ENCODE measurements around the gene VPS29. TPM values are rescaled to one million over a fixed set of nuclear protein-coding genes. Genes with fewer than 3 reads are reported as not detected.

Gene VPS29
- total and polyA plus RNA-seq, 9 of the 15 experiments (the other 6 are each of a cell fraction or from before 2014, with no cell fraction given): 85.8 to 638 (median 272) TPM

DNA sequence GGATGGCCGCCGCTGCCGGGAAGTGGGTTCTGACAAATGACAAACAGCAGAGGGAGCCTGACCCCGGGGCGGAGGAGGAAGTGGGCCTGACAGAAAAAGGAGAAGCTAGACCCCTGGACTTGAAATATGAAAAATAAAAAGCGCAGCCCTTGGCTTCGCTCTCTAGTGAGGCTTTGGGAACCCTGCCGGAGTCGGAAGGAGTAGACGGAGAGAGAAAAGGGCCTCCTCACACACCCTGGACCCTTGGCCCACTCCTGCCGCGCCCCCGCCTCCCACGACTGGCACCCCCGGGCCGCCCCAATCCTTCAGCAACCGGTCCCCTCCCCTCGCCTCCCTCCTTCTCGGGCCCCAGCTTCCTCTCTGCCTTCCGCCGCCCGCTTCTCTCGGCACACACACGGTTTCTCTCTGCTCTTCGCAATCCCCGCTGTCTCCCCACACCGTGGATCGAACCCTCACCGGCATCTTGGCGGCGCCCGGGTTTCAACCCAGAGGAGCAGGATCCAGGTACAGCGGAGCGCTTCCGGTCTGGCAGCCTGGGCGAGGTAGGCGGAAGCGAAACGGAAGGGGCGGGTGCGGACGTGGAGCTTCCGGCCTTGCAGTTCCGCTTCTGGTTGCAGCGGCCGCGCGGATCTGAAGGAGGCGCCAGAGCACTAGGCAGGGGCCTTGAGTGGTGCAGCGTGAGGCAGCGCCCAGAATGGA lies 52.0 kb downstream of the VPS29 start, which contains the start of gene ARPC3 (continued):
- TF ChIP-seq FOS (IDR thresholded peaks at IDR 0.05; ENCODE audit: extremely low read depth, insufficient read length): no peak
- peak; percentile 97 for TF ChIP-seq SPI1 (IDR thresholded peaks at IDR 0.05; ENCODE audit: borderline replicate concordance, low read depth, low read length)
- no peak for TF ChIP-seq FOXP1 (CRISPR knock-in tag; IDR thresholded peaks at IDR 0.05)
- 0 out of 2 replicates have a peak, but pooled peaks have one; percentile 69 for TF ChIP-seq LARP7 (IDR thresholded peaks at IDR 0.05)
- TF ChIP-seq HNRNPUL1 (IDR thresholded peaks at IDR 0.05; ENCODE audit: low read length): no peak
- peak; percentile 78 for TF ChIP-seq HDAC2 (IDR thresholded peaks at IDR 0.05)
- TF ChIP-seq, protein P1, sequence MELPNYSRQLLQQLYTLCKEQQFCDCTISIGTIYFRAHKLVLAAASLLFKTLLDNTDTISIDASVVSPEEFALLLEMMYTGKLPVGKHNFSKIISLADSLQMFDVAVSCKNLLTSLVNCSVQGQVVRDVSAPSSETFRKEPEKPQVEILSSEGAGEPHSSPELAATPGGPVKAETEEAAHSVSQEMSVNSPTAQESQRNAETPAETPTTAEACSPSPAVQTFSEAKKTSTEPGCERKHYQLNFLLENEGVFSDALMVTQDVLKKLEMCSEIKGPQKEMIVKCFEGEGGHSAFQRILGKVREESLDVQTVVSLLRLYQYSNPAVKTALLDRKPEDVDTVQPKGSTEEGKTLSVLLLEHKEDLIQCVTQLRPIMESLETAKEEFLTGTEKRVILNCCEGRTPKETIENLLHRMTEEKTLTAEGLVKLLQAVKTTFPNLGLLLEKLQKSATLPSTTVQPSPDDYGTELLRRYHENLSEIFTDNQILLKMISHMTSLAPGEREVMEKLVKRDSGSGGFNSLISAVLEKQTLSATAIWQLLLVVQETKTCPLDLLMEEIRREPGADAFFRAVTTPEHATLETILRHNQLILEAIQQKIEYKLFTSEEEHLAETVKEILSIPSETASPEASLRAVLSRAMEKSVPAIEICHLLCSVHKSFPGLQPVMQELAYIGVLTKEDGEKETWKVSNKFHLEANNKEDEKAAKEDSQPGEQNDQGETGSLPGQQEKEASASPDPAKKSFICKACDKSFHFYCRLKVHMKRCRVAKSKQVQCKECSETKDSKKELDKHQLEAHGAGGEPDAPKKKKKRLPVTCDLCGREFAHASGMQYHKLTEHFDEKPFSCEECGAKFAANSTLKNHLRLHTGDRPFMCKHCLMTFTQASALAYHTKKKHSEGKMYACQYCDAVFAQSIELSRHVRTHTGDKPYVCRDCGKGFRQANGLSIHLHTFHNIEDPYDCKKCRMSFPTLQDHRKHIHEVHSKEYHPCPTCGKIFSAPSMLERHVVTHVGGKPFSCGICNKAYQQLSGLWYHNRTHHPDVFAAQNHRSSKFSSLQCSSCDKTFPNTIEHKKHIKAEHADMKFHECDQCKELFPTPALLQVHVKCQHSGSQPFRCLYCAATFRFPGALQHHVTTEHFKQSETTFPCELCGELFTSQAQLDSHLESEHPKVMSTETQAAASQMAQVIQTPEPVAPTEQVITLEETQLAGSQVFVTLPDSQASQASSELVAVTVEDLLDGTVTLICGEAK (IDR thresholded peaks at IDR 0.05): peak; percentile 97
- TF ChIP-seq, protein P1 (CRISPR knock-in tag; IDR thresholded peaks at IDR 0.05): no peak
- no peak for TF ChIP-seq EZH2 (IDR thresholded peaks at IDR 0.05; ENCODE audit: borderline replicate concordance, low read depth, low read length)
- no peak for TF ChIP-seq CBX3 (IDR thresholded peaks at IDR 0.05; ENCODE audit: borderline replicate concordance in 1 of 2, low read length in 2 of 2)
- peak; percentile 90 for TF ChIP-seq POLR2B (IDR thresholded peaks at IDR 0.05; ENCODE audit: low read depth, partially characterized antibody)
- TF ChIP-seq, protein P2, sequence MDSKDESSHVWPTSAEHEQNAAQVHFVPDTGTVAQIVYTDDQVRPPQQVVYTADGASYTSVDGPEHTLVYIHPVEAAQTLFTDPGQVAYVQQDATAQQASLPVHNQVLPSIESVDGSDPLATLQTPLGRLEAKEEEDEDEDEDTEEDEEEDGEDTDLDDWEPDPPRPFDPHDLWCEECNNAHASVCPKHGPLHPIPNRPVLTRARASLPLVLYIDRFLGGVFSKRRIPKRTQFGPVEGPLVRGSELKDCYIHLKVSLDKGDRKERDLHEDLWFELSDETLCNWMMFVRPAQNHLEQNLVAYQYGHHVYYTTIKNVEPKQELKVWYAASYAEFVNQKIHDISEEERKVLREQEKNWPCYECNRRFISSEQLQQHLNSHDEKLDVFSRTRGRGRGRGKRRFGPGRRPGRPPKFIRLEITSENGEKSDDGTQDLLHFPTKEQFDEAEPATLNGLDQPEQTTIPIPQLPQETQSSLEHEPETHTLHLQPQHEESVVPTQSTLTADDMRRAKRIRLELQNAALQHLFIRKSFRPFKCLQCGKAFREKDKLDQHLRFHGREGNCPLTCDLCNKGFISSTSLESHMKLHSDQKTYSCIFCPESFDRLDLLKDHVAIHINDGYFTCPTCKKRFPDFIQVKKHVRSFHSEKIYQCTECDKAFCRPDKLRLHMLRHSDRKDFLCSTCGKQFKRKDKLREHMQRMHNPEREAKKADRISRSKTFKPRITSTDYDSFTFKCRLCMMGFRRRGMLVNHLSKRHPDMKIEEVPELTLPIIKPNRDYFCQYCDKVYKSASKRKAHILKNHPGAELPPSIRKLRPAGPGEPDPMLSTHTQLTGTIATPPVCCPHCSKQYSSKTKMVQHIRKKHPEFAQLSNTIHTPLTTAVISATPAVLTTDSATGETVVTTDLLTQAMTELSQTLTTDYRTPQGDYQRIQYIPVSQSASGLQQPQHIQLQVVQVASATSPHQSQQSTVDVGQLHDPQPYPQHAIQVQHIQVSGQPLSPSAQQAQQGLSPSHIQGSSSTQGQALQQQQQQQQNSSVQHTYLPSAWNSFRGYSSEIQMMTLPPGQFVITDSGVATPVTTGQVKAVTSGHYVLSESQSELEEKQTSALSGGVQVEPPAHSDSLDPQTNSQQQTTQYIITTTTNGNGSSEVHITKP (IDR thresholded peaks at IDR 0.05; ENCODE audit: partially characterized antibody): peak; percentile 46
- no peak for TF ChIP-seq ZBTB8A (IDR thresholded peaks at IDR 0.05; ENCODE audit: partially characterized antibody)
- TF ChIP-seq ATF1 (CRISPR knock-in tag; IDR thresholded peaks at IDR 0.05): no peak
- TF ChIP-seq ATF1 (tag; IDR thresholded peaks at IDR 0.05): peak; percentile 52
- no peak; the same call in 1 of the 2 replicates for TF ChIP-seq SMARCE1 (IDR thresholded peaks at IDR 0.05)
- peak; percentile 77; the same call in 1 of the 2 replicates for TF ChIP-seq ARID2 (IDR thresholded peaks at IDR 0.05)

Measured in K562 (cell line).